ENCODE data around the gene EVA1A.

GRCh38 chr2:75476761-75477160 is 84.0 kb downstream of the EVA1A start:
- TF ChIP-seq POLR2AphosphoS5 (IDR thresholded peaks at IDR 0.05; ENCODE audit: borderline replicate concordance, low read depth, low read length) (no peak), EZH2 (IDR thresholded peaks at IDR 0.05) (no peak), FOXP2 (optimal IDR thresholded peaks at IDR 0.05; ENCODE audit: control extremely low read depth, extremely low read length, insufficient read depth) (no peak)

All from SK-N-MC (cell line).